Measurements from ENCODE around the gene LDLRAD4. TPM values are rescaled to one million over a fixed set of nuclear protein-coding genes. Genes with fewer than 3 reads are reported as not detected.

LDLRAD4 gene
- total and polyA plus RNA-seq, 2 donors (not counting 1 experiment from before 2014, with no cell fraction given): 13.9 to 35.7 TPM

DNA sequence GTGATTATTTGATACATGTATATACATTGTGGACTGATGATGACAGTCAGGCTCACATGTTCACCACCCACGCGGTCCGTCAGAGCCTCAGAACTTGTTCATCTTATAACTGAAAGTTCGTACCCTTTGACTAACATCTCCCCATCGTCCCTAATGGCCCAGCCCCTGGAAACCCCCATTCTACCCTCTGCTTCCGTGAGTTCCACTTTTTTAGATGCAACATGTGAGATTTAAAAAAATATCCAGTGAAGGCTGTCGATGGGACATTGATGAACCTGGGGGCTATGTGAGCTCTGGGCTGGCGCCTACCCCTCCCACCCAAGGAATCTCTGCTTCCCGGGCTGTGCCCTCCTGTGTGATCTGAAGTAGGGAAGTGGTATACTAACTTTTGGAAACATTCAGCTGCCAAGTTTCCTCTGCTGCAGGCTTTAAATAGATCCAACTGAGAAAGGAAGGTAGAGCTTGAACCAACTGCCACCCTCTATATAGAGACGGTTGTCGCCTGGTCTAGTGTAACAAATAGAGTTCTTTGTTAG is 344.0 kb downstream of the LDLRAD4 start:
- Histone ChIP-seq H3K27me3 (replicated peaks in 1 of 4; ENCODE audit: control extremely low read depth in 1 of 4, control insufficient read depth in 3 of 4, insufficient read depth in 4 of 4, low read length in 3 of 4) (no peaks in the 10 kb centered on the region), H3K9ac (ENCODE audit: low read length) (peak overlapping the region; percentile 33), H3K36me3 (replicated peaks in 1 of 2; ENCODE audit: control extremely low read depth in 1 of 2, control insufficient read depth in 1 of 2, extremely low read depth in 1 of 2, insufficient read depth in 2 of 2, low read length in 1 of 2) (no peaks in the 10 kb centered on the region), H3K27ac (ENCODE audit: low read length in 2 of 2) (peak overlapping the region; percentile 64 to 83), H4K20me1 (ENCODE audit: control insufficient read depth, insufficient read depth, low read length, poor library complexity, severe bottlenecking) (no peaks in the 10 kb centered on the region), H2AFZ (ENCODE audit: insufficient read depth, low read depth, low read length, poor library complexity, severe bottlenecking) (peak overlapping the region; percentile 29), H3K9me3 (ENCODE audit: control extremely low read depth in 1 of 3, control insufficient read depth in 2 of 3, insufficient read depth in 1 of 3, low read length in 2 of 3) (no peaks in the 10 kb centered on the region), H3K4me2 (replicated peaks; ENCODE audit: low read depth, low read length, poor library complexity, severe bottlenecking) (peak overlapping the region; percentile 62), H3K79me2 (ENCODE audit: control insufficient read depth, insufficient read depth, low read length) (peaks cover 28% of the 10 kb centered on the region), H3K4me1 (ENCODE audit: control insufficient read depth in 2 of 2, insufficient read depth in 2 of 2, low read length in 2 of 2) (peaks cover 61 to 67% of the 10 kb centered on the region in 2 donors), H3K4me3 (ENCODE audit: control extremely low read depth in 1 of 5, extremely low read depth in 1 of 5, insufficient read depth in 1 of 5, low read depth in 2 of 5, low read length in 4 of 5) (peak overlapping the region in 2 of 5 experiments; percentile 3 to 10)
- POLR2A ChIA-PET: interaction anchor here (0.8 to 2.6 kb wide), 6 partner anchors 9 to 163 kb away, joined by 4 to 21 read pairs (median 4); partner anchors contain the start of gene FAM210A
- no peaks in the 10 kb centered on the region for H3K27me3 Mint-ChIP-seq
- H3K4me1 Mint-ChIP-seq: peaks cover 70% of the 10 kb centered on the region
- H3K4me3 Mint-ChIP-seq: peak overlapping the region; percentile 87
- CTCF ChIA-PET: interaction anchor here (1.0 to 9.5 kb wide), 10 partner anchors 9 to 346 kb away, joined by 3 to 344 read pairs (median 6); no protein-coding TSS in a partner anchor
- H3K27ac Mint-ChIP-seq: peak overlapping the region; percentile 98
- DNase-seq: peak; percentile 91
- ATAC-seq (ENCODE audit: low read depth): peak; percentile 61
- no CpG with 5 or more reads among the region's 11 CpGs for WGBS (ENCODE audit: insufficient coverage)
- intact Hi-C loops (cut with micrococcal nuclease): loop anchor here (1.0 to 10.0 kb wide), 7 partner anchors 15 to 678 kb away; partner anchors contain the start of genes FAM210A, PTPN2 and RNMT
- H3K9me3 Mint-ChIP-seq (ENCODE audit: insufficient read depth): no peaks in the 10 kb centered on the region
- TF ChIP-seq, protein P1, sequence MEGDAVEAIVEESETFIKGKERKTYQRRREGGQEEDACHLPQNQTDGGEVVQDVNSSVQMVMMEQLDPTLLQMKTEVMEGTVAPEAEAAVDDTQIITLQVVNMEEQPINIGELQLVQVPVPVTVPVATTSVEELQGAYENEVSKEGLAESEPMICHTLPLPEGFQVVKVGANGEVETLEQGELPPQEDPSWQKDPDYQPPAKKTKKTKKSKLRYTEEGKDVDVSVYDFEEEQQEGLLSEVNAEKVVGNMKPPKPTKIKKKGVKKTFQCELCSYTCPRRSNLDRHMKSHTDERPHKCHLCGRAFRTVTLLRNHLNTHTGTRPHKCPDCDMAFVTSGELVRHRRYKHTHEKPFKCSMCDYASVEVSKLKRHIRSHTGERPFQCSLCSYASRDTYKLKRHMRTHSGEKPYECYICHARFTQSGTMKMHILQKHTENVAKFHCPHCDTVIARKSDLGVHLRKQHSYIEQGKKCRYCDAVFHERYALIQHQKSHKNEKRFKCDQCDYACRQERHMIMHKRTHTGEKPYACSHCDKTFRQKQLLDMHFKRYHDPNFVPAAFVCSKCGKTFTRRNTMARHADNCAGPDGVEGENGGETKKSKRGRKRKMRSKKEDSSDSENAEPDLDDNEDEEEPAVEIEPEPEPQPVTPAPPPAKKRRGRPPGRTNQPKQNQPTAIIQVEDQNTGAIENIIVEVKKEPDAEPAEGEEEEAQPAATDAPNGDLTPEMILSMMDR (IDR thresholded peaks at IDR 0.05): no peak
- TF ChIP-seq EZH2 (IDR thresholded peaks at IDR 0.05; ENCODE audit: borderline replicate concordance, insufficient read depth, low read depth, low read length, poor library complexity, severe bottlenecking): no peak

GRCh38 chr18:13563390-13563805 is 344.8 kb downstream of the LDLRAD4 start:
- H3K36me3 ChIP-seq (replicated peaks in 1 of 2; ENCODE audit: control extremely low read depth in 1 of 2, control insufficient read depth in 1 of 2, extremely low read depth in 1 of 2, insufficient read depth in 2 of 2, low read length in 1 of 2): no peaks in the 10 kb centered on the region
- peaks cover 24% of the 10 kb centered on the region for H3K79me2 ChIP-seq (ENCODE audit: control insufficient read depth, insufficient read depth, low read length)
- intact Hi-C loops (cut with micrococcal nuclease): loop anchor here (2.0 to 10.0 kb wide), 3 partner anchors 163 to 679 kb away; partner anchors contain the start of genes FAM210A, PTPN2 and RNMT
- ChIA-PET CTCF (interaction anchor here (1.0 to 9.5 kb wide), 8 partner anchors 10 to 347 kb away, joined by 3 to 344 read pairs (median 6); no protein-coding TSS in a partner anchor), POLR2A (interaction anchor here (0.6 to 2.6 kb wide), 5 partner anchors 14 to 50 kb away, joined by 3 to 21 read pairs (median 9); no protein-coding TSS in a partner anchor)
- H3K27me3 ChIP-seq (replicated peaks in 1 of 4; ENCODE audit: control extremely low read depth in 1 of 4, control insufficient read depth in 3 of 4, insufficient read depth in 4 of 4, low read length in 3 of 4): no peaks in the 10 kb centered on the region
- H3K4me1 ChIP-seq (ENCODE audit: control insufficient read depth in 2 of 2, insufficient read depth in 2 of 2, low read length in 2 of 2): peaks cover 62 to 68% of the 10 kb centered on the region in 2 donors
- no peaks in the 10 kb centered on the region for H4K20me1 ChIP-seq (ENCODE audit: control insufficient read depth, insufficient read depth, low read length, poor library complexity, severe bottlenecking)
- peak overlapping the region; percentile 62 for H3K4me2 ChIP-seq (replicated peaks; ENCODE audit: low read depth, low read length, poor library complexity, severe bottlenecking)
- H3K9ac ChIP-seq (ENCODE audit: low read length): peak overlapping the region; percentile 33
- WGBS (ENCODE audit: insufficient coverage): 12% methylated on average over 6 of the region's 9 CpGs
- Mint-ChIP-seq H3K9me3 (ENCODE audit: insufficient read depth) (no peaks in the 10 kb centered on the region), H3K4me1 (peaks cover 72% of the 10 kb centered on the region), H3K27me3 (no peaks in the 10 kb centered on the region), H3K4me3 (peak overlapping the region; percentile 69), H3K27ac (peak overlapping the region; percentile 98)
- ATAC-seq (ENCODE audit: low read depth): peak; percentile 4
- no peaks in the 10 kb centered on the region for H3K9me3 ChIP-seq (ENCODE audit: control extremely low read depth in 1 of 3, control insufficient read depth in 2 of 3, insufficient read depth in 1 of 3, low read length in 2 of 3)
- DNase-seq: peak; percentile 80
- TF ChIP-seq, protein P1 (IDR thresholded peaks at IDR 0.05): no peak
- TF ChIP-seq EZH2 (IDR thresholded peaks at IDR 0.05; ENCODE audit: borderline replicate concordance, insufficient read depth, low read depth, low read length, poor library complexity, severe bottlenecking): no peak
- peak overlapping the region; percentile 64 to 83 for H3K27ac ChIP-seq (ENCODE audit: low read length in 2 of 2)
- no peak overlapping the region for H2AFZ ChIP-seq (ENCODE audit: insufficient read depth, low read depth, low read length, poor library complexity, severe bottlenecking)
- H3K4me3 ChIP-seq (ENCODE audit: control extremely low read depth in 1 of 5, extremely low read depth in 1 of 5, insufficient read depth in 1 of 5, low read depth in 2 of 5, low read length in 4 of 5): no peak overlapping the region
